HFFc6 (cell line): Measurements from ENCODE around the gene ZNF630. TPM values are rescaled to one million over a fixed set of nuclear protein-coding genes. Genes with fewer than 3 reads are reported as not detected.
"Not testable (repeated sequence)": the region's sequence is repeated elsewhere in the genome, so short reads cannot be mapped to it uniquely, and the experiment has no call there.

Experiments
- DNase-seq: peaks from one replicate; pipeline ENCODE4 v3.0.0-alpha.2; 2018
- H3K27ac Mint-ChIP-seq: 2 replicates; pipeline ENCODE4 v1.8.0; 2020; ENCODE audit warnings: mild to moderate bottlenecking, mixed read lengths
- H3K27me3 Mint-ChIP-seq: 2 replicates; pipeline ENCODE4 v1.8.0; 2021; ENCODE audit warnings: mild to moderate bottlenecking, moderate library complexity, mixed read lengths; ENCODE audit not compliant: insufficient read depth
- H3K36me3 Mint-ChIP-seq: 2 replicates; pipeline ENCODE4 v1.8.0; 2021; ENCODE audit warnings: low read depth, mixed read lengths
- H3K4me1 Mint-ChIP-seq: 2 replicates; pipeline ENCODE4 v1.8.0; 2020; ENCODE audit warnings: low read depth, mixed read lengths
- H3K4me3 Mint-ChIP-seq: 2 replicates; pipeline ENCODE4 v1.8.0; 2020; ENCODE audit warnings: mild to moderate bottlenecking, moderate library complexity, mixed read lengths
- H3K9me3 Mint-ChIP-seq: 2 replicates; pipeline ENCODE4 v1.8.0; 2020; ENCODE audit warnings: mild to moderate bottlenecking, mixed read lengths
- long read RNA-seq: library from polyadenylated mRNA; unstranded; transcript quantifications from one replicate; pipeline ENCODE4 v2.0.0, GENCODE V29; 2019
- total RNA-seq, 6 experiments: library from RNA; stranded (reverse); fragmentation: NEBNext Ultra II Directional; extraction: Animal tissue kit (Norgen Biotek cat#: 25700); gene quantifications; 2 replicates in 1 of 6; 3 replicates in 5 of 6; pipeline ENCODE4 v1.2.3, GENCODE V29; 2021
- TF ChIP-seq, protein P1 (sequence below): fragments of 200-600 bp; sonication (generic); IDR thresholded peaks from 2 replicates; pipeline ENCODE4 v1.5.0; 2021; ENCODE audit warnings: antibody characterized with exemption, mild to moderate bottlenecking

ZNF630 gene
- under 1 TPM; 0.26 to 0.87 (median 0.43) TPM for total RNA-seq
- long read RNA-seq, result 0 reads

DNA sequence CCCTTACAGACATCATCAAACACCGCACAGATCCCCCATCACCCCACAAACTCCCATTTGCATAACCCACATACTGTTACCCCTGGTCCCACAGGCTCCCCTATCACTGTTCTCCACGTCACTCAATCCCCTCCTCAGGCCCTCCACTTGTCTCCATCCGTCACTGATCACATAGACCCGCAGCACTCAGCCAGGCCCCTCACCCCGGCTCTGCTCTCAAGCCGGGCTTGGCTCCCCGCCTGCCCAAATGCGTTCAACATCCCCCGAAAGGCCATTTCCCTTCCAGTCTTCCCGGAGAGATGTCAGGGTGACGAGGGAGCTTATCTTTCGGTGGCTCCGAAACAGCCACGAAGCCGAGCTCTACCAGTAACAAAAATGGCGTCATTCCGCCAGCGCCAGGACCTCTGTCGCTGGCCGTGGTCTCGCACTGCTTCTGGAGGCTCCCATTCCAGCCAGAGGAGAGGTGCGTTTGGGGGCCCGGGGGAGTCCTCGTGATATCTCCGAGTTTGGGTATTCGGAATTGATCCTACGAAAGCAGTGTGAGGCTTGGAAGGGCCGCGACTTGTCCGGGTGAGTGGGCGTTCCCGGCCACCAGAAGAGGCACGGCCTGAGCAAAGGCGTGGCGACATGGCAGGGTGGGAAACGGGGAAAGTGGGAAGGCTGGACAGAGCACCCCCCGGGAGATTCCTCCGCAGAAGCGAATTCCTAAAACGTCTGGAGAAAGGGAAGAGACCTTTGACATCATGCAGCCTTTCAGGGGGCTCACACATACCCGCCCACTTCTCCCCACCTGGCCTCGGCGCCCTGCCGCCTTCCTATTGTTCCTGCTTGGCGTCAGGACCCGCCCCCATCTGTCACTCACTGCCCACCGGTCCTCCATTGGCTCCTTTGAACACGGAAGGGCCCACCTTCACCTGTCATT, at the start of gene ZNF630:
Gene ZNF630, minus strand, starts transcription at position 577 of the 922 bp plus-strand sequence. CDS start 4,754 bp downstream, outside the sequence.
- Mint-ChIP-seq H3K27ac (peak within 1 kb of the TSS; percentile 57; the same call in 1 of the 2 replicates), H3K27me3 (peaks cover 3% of the 10 kb centered on the region), H3K9me3 (no peaks in the 10 kb centered on the region), H3K4me1 (peaks cover 6% of the 10 kb centered on the region; the same call in 1 of the 2 replicates), H3K36me3 (no peaks in the 10 kb centered on the region), H3K4me3 (peak within 1 kb of the TSS; percentile 88)
- TF ChIP-seq, protein P1, sequence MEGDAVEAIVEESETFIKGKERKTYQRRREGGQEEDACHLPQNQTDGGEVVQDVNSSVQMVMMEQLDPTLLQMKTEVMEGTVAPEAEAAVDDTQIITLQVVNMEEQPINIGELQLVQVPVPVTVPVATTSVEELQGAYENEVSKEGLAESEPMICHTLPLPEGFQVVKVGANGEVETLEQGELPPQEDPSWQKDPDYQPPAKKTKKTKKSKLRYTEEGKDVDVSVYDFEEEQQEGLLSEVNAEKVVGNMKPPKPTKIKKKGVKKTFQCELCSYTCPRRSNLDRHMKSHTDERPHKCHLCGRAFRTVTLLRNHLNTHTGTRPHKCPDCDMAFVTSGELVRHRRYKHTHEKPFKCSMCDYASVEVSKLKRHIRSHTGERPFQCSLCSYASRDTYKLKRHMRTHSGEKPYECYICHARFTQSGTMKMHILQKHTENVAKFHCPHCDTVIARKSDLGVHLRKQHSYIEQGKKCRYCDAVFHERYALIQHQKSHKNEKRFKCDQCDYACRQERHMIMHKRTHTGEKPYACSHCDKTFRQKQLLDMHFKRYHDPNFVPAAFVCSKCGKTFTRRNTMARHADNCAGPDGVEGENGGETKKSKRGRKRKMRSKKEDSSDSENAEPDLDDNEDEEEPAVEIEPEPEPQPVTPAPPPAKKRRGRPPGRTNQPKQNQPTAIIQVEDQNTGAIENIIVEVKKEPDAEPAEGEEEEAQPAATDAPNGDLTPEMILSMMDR, result no peak
- DNase-seq, result no peak

DNA sequence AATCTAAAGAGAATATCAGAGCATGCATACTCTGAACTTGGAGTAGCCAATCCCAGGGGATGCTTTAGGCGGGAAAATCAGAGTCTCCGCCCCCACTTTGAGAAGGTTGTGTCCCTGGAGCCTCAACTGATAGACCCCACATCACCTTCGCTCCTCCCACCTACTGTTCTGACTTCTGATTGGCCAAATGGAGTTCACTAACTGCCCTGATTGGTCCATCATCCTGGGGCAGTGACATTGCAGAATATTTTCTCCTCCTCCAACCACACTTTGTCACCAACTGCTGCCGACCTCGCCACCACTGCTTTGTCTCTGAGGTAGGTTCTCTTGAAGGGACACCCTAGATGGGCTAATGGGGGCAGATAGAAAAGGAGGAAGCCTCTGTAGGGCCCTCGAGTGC, 36.3 kb upstream of the ZNF630 start:
- Mint-ChIP-seq H3K4me1 (no peaks in the 10 kb centered on the region), H3K9me3 (no peaks in the 10 kb centered on the region), H3K27ac (no peak overlapping the region), H3K4me3 (no peak overlapping the region), H3K27me3 (peaks cover 5% of the 10 kb centered on the region; the same call in 1 of the 2 replicates), H3K36me3 (no peaks in the 10 kb centered on the region)
- no peak for DNase-seq
- TF ChIP-seq, protein P1, result no peak

DNA sequence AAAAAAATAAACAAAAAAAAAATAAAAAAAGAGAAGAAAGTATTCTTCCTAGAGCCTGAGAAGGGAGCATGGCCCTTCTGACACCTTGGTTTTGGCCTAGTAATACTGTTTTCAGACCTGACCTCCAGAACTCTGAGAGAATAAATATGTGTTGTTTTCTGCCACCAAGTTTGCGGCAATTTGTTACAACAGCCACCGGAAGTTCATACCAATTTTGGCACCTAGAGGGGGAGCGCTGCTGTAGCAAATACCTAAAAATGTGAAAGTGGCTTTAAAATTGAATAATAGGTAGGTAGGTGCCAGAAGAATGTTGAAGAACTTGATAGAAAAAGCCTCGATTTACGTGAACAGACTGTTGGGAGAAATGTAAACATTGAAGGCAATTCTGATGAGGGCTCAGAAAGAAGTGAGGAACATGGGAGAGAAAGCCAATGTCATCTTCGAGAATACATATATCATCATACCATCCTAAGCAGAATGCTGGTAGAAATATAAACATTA, 31.5 kb upstream of the ZNF630 start:
- TF ChIP-seq, protein P1, result no peak
- no peaks in the 10 kb centered on the region for H3K9me3 Mint-ChIP-seq
- H3K4me3 Mint-ChIP-seq, result no peak overlapping the region
- no peaks in the 10 kb centered on the region for H3K36me3 Mint-ChIP-seq
- peaks cover 3% of the 10 kb centered on the region; the same call in 1 of the 2 replicates for H3K27me3 Mint-ChIP-seq
- DNase-seq, result no peak
- H3K27ac Mint-ChIP-seq, result no peak overlapping the region
- no peaks in the 10 kb centered on the region for H3K4me1 Mint-ChIP-seq

DNA sequence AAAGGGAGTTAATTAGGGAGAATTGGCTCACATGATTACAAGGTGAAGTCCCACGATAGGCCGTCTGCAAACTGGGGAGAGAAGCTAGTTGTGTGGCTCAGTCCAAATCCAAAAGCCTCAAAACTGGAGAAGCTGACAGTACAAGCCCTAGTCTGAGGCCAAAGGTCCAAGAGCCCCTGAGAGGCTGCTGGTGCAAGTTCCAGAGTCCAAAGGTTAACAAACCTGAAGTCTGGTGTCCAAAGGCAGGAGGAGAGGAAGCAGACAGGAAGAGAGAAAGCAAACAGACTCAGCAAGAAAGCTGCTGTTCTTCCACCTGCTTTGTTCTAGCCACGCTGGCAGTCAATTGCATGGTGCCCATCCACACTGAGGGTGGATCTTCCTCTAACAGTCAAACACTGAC, 30.0 kb upstream of the ZNF630 start:
- Mint-ChIP-seq H3K9me3 (no peaks in the 10 kb centered on the region), H3K4me3 (no peak overlapping the region)
- TF ChIP-seq, protein P1, result no peak

DNA sequence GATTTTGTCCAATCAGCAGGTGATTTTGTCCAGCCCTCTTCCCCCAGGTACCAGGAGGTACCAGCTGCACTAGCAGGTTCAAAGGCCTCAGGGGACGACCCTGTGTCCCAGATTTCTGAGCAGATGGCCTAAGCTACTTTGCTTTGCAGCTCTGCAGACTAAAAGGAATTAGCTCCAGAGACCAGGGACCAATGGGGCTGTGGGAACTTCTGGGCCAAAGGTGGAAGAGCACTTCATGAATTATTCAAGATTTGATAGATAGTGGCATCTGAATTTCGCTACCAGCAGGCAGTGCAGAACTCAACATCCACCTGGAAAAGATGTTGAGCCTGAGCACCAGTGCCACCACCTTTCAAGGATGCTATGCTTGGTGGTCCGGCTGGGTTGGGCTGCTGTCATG, 21.1 kb upstream of the ZNF630 start:
- H3K36me3 Mint-ChIP-seq, H3K27me3 Mint-ChIP-seq, H3K9me3 Mint-ChIP-seq, H3K27ac Mint-ChIP-seq, DNase-seq, H3K4me3 Mint-ChIP-seq, H3K4me1 Mint-ChIP-seq: not testable (repeated sequence)

More for the DNA sequence above, 30.0 kb upstream of the ZNF630 start:
- H3K4me1 Mint-ChIP-seq, result no peaks in the 10 kb centered on the region
- H3K27ac Mint-ChIP-seq, result no peak overlapping the region
- peaks cover 3% of the 10 kb centered on the region; the same call in 1 of the 2 replicates for H3K27me3 Mint-ChIP-seq
- DNase-seq, result no peak
- H3K36me3 Mint-ChIP-seq, result no peaks in the 10 kb centered on the region

DNA sequence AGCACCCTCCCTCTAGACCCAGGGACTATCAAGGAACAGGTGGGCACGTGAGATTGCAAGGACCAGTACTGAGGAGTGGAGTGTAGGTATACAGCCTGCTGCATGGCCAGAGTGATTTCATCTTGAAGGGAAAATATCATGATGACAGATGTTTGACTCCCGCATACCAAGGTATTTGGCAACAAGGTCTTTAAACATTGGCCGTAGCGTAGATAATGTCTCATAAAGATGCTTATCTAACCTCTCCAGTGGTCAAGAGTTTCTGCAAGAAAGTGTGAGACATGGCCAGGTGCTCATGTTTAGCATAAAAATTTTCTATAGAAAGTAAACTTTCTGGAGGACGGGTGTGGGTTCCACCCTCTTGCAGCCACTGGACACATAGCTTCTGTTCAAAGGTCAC, 18.7 kb upstream of the ZNF630 start:
- Mint-ChIP-seq H3K4me1 (no peaks in the 10 kb centered on the region), H3K27me3 (peaks cover 6% of the 10 kb centered on the region), H3K4me3 (no peak overlapping the region), H3K27ac (no peak overlapping the region), H3K36me3 (no peaks in the 10 kb centered on the region), H3K9me3 (no peaks in the 10 kb centered on the region)
- DNase-seq, result no peak
- TF ChIP-seq, protein P1, result no peak
